ENCODE measurements around the gene INTS2. TPM values are rescaled to one million over a fixed set of nuclear protein-coding genes. Genes with fewer than 3 reads are reported as not detected.
A peak's percentile ranks its signal among the peaks of the same experiment; 100 is the strongest.

The INTS2 gene
- total and polyA plus RNA-seq, 2 donors (not counting 1 experiment from before 2014, with no cell fraction given), result 3.5 to 19.5 TPM

- peak within 1 kb of the TSS; percentile 92 for H3K4me3 Mint-ChIP-seq
- Histone ChIP-seq H3K27me3 (replicated peaks in 1 of 4; ENCODE audit: control extremely low read depth in 1 of 4, control insufficient read depth in 3 of 4, insufficient read depth in 4 of 4, low read length in 3 of 4) (no peaks in the 10 kb centered on the region), H3K79me2 (ENCODE audit: control insufficient read depth, insufficient read depth, low read length) (no peaks in the 10 kb centered on the region), H3K4me1 (ENCODE audit: control insufficient read depth in 2 of 2, insufficient read depth in 2 of 2, low read length in 2 of 2) (peaks cover 3 to 10% of the 10 kb centered on the region in 2 donors), H4K20me1 (ENCODE audit: control insufficient read depth, insufficient read depth, low read length, poor library complexity, severe bottlenecking) (no peaks in the 10 kb centered on the region), H3K9ac (ENCODE audit: low read length) (peak within 1 kb of the TSS; percentile 87), H3K4me3 (ENCODE audit: control extremely low read depth in 1 of 5, extremely low read depth in 1 of 5, insufficient read depth in 1 of 5, low read depth in 2 of 5, low read length in 4 of 5) (peak within 1 kb of the TSS; percentile 71 to 96 (median 84)), H3K36me3 (replicated peaks in 1 of 2; ENCODE audit: control extremely low read depth in 1 of 2, control insufficient read depth in 1 of 2, extremely low read depth in 1 of 2, insufficient read depth in 2 of 2, low read length in 1 of 2) (peaks cover 0 to 7% of the 10 kb centered on the region in 2 experiments), H3K9me3 (ENCODE audit: control extremely low read depth in 1 of 3, control insufficient read depth in 2 of 3, insufficient read depth in 1 of 3, low read length in 2 of 3) (no peaks in the 10 kb centered on the region), H3K27ac (ENCODE audit: low read length in 2 of 2) (peak within 1 kb of the TSS; percentile 37 to 67), H2AFZ (ENCODE audit: insufficient read depth, low read depth, low read length, poor library complexity, severe bottlenecking) (peak within 1 kb of the TSS; percentile 97), H3K4me2 (replicated peaks; ENCODE audit: low read depth, low read length, poor library complexity, severe bottlenecking) (peak within 1 kb of the TSS; percentile 84)
- no peaks in the 10 kb centered on the region for H3K27me3 Mint-ChIP-seq
- ChIA-PET POLR2A (interaction anchor here (0.7 to 0.9 kb wide), 2 partner anchors 202 to 1277 kb away, joined by 3 read pairs; no protein-coding TSS in a partner anchor), CTCF (interaction anchor here (2.0 kb wide), 1 partner anchor 203 kb away, joined by 5 read pairs; no protein-coding TSS in a partner anchor)
- intact Hi-C loops (cut with micrococcal nuclease), result loop anchor here (1.0 to 5.0 kb wide), 3 partner anchors 46 to 203 kb away; partner anchors contain the start of gene INTS2
- no peaks in the 10 kb centered on the region for H3K9me3 Mint-ChIP-seq (ENCODE audit: insufficient read depth)
- WGBS (ENCODE audit: insufficient coverage), result 0% methylated on average over 35 of the region's 43 CpGs
- H3K27ac Mint-ChIP-seq, result peak within 1 kb of the TSS; percentile 89
- no peak for TF ChIP-seq EZH2 (IDR thresholded peaks at IDR 0.05; ENCODE audit: borderline replicate concordance, insufficient read depth, low read depth, low read length, poor library complexity, severe bottlenecking)
- TF ChIP-seq CTCF (IDR thresholded peaks at IDR 0.05), result no peak
- H3K4me1 Mint-ChIP-seq, result peaks cover 18% of the 10 kb centered on the region
- ATAC-seq (ENCODE audit: low read depth), result peak; percentile 100
- peak; percentile 90 for DNase-seq
Observed at GRCh38 chr17:61862975-61863800, 64.6 kb downstream of the INTS2 start, which contains the start of gene BRIP1. Gene BRIP1, minus strand, starts transcription at chr17:61863528. Its CDS starts 1,989 bp downstream, at chr17:61861539.

All from B cell (primary cell).